ENCODE results near the gene CACNA1S.

CACNA1S gene

GRCh38 chr1:201128962-201129361 lies 16.7 kb upstream of the CACNA1S start:
- Histone ChIP-seq H3K27me3 (ENCODE audit: insufficient read depth, low read length) (no peaks in the 10 kb centered on the region), H3K4me2 (ENCODE audit: low read length) (no peak overlapping the region), H3K4me3 (ENCODE audit: low read depth, low read length, poor library complexity, severe bottlenecking) (no peak overlapping the region), H3K36me3 (ENCODE audit: insufficient read depth, low read length) (no peaks in the 10 kb centered on the region), H2AFZ (ENCODE audit: low read length) (no peak overlapping the region), H4K20me1 (ENCODE audit: insufficient read depth, low read length) (no peaks in the 10 kb centered on the region), H3K9me2 (ENCODE audit: low read depth, low read length) (no peaks in the 10 kb centered on the region), H3F3A (ENCODE audit: insufficient read depth, low read length) (no peaks in the 10 kb centered on the region), H3K79me2 (ENCODE audit: insufficient read depth, low read length) (no peaks in the 10 kb centered on the region), H3K9ac (ENCODE audit: low read length) (no peak overlapping the region), H3K27ac (ENCODE audit: low read depth, low read length, poor library complexity, severe bottlenecking) (no peak overlapping the region), H3K9me3 (ENCODE audit: low read length) (no peaks in the 10 kb centered on the region), H3K4me1 (ENCODE audit: insufficient read depth, low read length, severe bottlenecking) (no peaks in the 10 kb centered on the region)
- TF ChIP-seq EZH2 (IDR thresholded peaks at IDR 0.05; ENCODE audit: borderline replicate concordance, low read length): no peak
- TF ChIP-seq CTCF (IDR thresholded peaks at IDR 0.05; ENCODE audit: low read length): no peak

- no peaks in the 10 kb centered on the region for H3K9me2 ChIP-seq (ENCODE audit: low read depth, low read length)
- H4K20me1 ChIP-seq (ENCODE audit: insufficient read depth, low read length): no peaks in the 10 kb centered on the region
- TF ChIP-seq EZH2 (IDR thresholded peaks at IDR 0.05; ENCODE audit: borderline replicate concordance, low read length) (no peak), CTCF (IDR thresholded peaks at IDR 0.05; ENCODE audit: low read length) (no peak)
- no peak overlapping the region for H3K9ac ChIP-seq (ENCODE audit: low read length)
- H3K4me3 ChIP-seq (ENCODE audit: low read depth, low read length, poor library complexity, severe bottlenecking): no peak overlapping the region
- H3K27me3 ChIP-seq (ENCODE audit: insufficient read depth, low read length): no peaks in the 10 kb centered on the region
- no peaks in the 10 kb centered on the region for H3K4me1 ChIP-seq (ENCODE audit: insufficient read depth, low read length, severe bottlenecking)
- H3K79me2 ChIP-seq (ENCODE audit: insufficient read depth, low read length): no peaks in the 10 kb centered on the region
- no peak overlapping the region for H2AFZ ChIP-seq (ENCODE audit: low read length)
- H3K36me3 ChIP-seq (ENCODE audit: insufficient read depth, low read length): no peaks in the 10 kb centered on the region
- H3K27ac ChIP-seq (ENCODE audit: low read depth, low read length, poor library complexity, severe bottlenecking): no peak overlapping the region
- H3K9me3 ChIP-seq (ENCODE audit: low read length): no peaks in the 10 kb centered on the region
- H3K4me2 ChIP-seq (ENCODE audit: low read length): no peak overlapping the region
- H3F3A ChIP-seq (ENCODE audit: insufficient read depth, low read length): no peaks in the 10 kb centered on the region
Measured at GRCh38 chr1:201128476-201128875, 16.2 kb upstream of the CACNA1S start.

GRCh38 chr1:201127755-201128455 lies 15.7 kb upstream of the CACNA1S start:
- Histone ChIP-seq H3K9me3 (ENCODE audit: low read length) (no peaks in the 10 kb centered on the region), H3K27me3 (ENCODE audit: insufficient read depth, low read length) (no peaks in the 10 kb centered on the region), H3K9ac (ENCODE audit: low read length) (no peak overlapping the region), H3K4me3 (ENCODE audit: low read depth, low read length, poor library complexity, severe bottlenecking) (no peak overlapping the region), H3K79me2 (ENCODE audit: insufficient read depth, low read length) (no peaks in the 10 kb centered on the region), H3K4me1 (ENCODE audit: insufficient read depth, low read length, severe bottlenecking) (no peaks in the 10 kb centered on the region), H3K27ac (ENCODE audit: low read depth, low read length, poor library complexity, severe bottlenecking) (no peak overlapping the region), H3F3A (ENCODE audit: insufficient read depth, low read length) (no peaks in the 10 kb centered on the region), H3K36me3 (ENCODE audit: insufficient read depth, low read length) (no peaks in the 10 kb centered on the region), H3K9me2 (ENCODE audit: low read depth, low read length) (no peaks in the 10 kb centered on the region), H4K20me1 (ENCODE audit: insufficient read depth, low read length) (no peaks in the 10 kb centered on the region), H2AFZ (ENCODE audit: low read length) (no peak overlapping the region), H3K4me2 (ENCODE audit: low read length) (no peak overlapping the region)
- no peak for TF ChIP-seq CTCF (IDR thresholded peaks at IDR 0.05; ENCODE audit: low read length)
